Sigmoid colon (tissue), 3 donors: ENCODE results near the gene JAM2.

Source experiments
- CTCF ChIP-seq, 4 experiments: fragments of 450-650 bp in 3 of 4; fragments of 200-600 bp in 1 of 4; IDR thresholded peaks; one replicate each; pipeline ENCODE4 v1.5.1; 2016 to 2019; ENCODE audit warnings: antibody characterized with exemption in 4 of 4, mild to moderate bottlenecking in 3 of 4, moderate library complexity in 2 of 4
- POLR2A ChIP-seq, 2 donors: fragments of 450-650 bp; IDR thresholded peaks; one replicate each; pipeline ENCODE4 v1.6.1; 2016; ENCODE audit warnings: antibody characterized with exemption in 2 of 2, mild to moderate bottlenecking in 2 of 2, moderate library complexity in 2 of 2

GRCh38 chr21:25759573-25759972 is 120.5 kb downstream of the JAM2 start:
- TF ChIP-seq CTCF (IDR thresholded peaks at IDR 0.05) (no peak), POLR2A (IDR thresholded peaks at IDR 0.05) (no peak)
